ENCODE measurements around the gene ITGB1BP2. TPM values are rescaled to one million over a fixed set of nuclear protein-coding genes. Genes with fewer than 3 reads are reported as not detected.

ITGB1BP2 gene
- total RNA-seq, 1 experiment from 2014 or later, result 3.7 TPM

- H2AK5ac ChIP-seq (ENCODE audit: insufficient read length, low read length), result no peak overlapping the region
- peaks cover 70 to 94% (median 75%) of the 10 kb centered on the region in 3 experiments for H3K36me3 Mint-ChIP-seq (ENCODE audit: insufficient read depth in 1 of 3, low read depth in 3 of 3)
Observed at GRCh38 chrX:71296806-71297205, 4.7 kb upstream of the ITGB1BP2 start.

More at GRCh38 chrX:71296806-71297205, 4.7 kb upstream of the ITGB1BP2 start:
- H3K9me3 ChIP-seq (ENCODE audit: control insufficient read depth, low read depth, low read length), result peaks cover 14% of the 10 kb centered on the region
- H3K4me1 ChIP-seq (ENCODE audit: insufficient read depth, low read length), result no peaks in the 10 kb centered on the region
- no peak overlapping the region for H3T11ph ChIP-seq (ENCODE audit: low read length)
- H3K27me3 Mint-ChIP-seq (ENCODE audit: low read depth), result no peaks in the 10 kb centered on the region
- no peak overlapping the region for H2BK5ac ChIP-seq (ENCODE audit: insufficient read length, low read length)
- no peak overlapping the region for H2BK15ac ChIP-seq (ENCODE audit: low read depth, low read length)
- no peak overlapping the region for H2BK120ac ChIP-seq (ENCODE audit: low read depth, low read length, poor library complexity, severe bottlenecking)
- H3K4me3 Mint-ChIP-seq, result no peak overlapping the region
- H3K79me2 ChIP-seq (ENCODE audit: insufficient read depth, low read length), result no peaks in the 10 kb centered on the region
- no peaks in the 10 kb centered on the region for H3K79me1 ChIP-seq (ENCODE audit: insufficient read depth, low read depth, low read length, poor library complexity, severe bottlenecking)
- H3K4me1 Mint-ChIP-seq, result peaks cover 2 to 14% of the 10 kb centered on the region in 2 experiments; a peak in 3 of 4 replicates
- TF ChIP-seq CTCF (conservative IDR thresholded peaks at IDR 0.05), result no peak
- H3K27me3 ChIP-seq (ENCODE audit: insufficient read depth, low read length), result no peaks in the 10 kb centered on the region
- peaks cover 65 to 68% of the 10 kb centered on the region in 2 experiments for H3K9me3 Mint-ChIP-seq
- H3K9ac ChIP-seq (ENCODE audit: extremely low read depth, insufficient read length, low read length), result no peak overlapping the region
- no peak overlapping the region for H2BK20ac ChIP-seq (ENCODE audit: low read depth, low read length, poor library complexity, severe bottlenecking)
- no peak overlapping the region for H3K23ac ChIP-seq (ENCODE audit: insufficient read length, low read depth, low read length)
- no peaks in the 10 kb centered on the region for H3K23me2 ChIP-seq (ENCODE audit: insufficient read length, low read depth, low read length, poor library complexity, severe bottlenecking)
- no peak overlapping the region for H3K4me2 ChIP-seq (ENCODE audit: insufficient read depth, insufficient read length, low read length)
- no peaks in the 10 kb centered on the region for H4K20me1 ChIP-seq (ENCODE audit: control insufficient read depth, insufficient read depth, insufficient read length)
- no peak for DNase-seq
- H2BK12ac ChIP-seq (ENCODE audit: insufficient read length, low read depth, low read length), result no peak overlapping the region
- H4K91ac ChIP-seq (ENCODE audit: insufficient read length, low read depth, low read length), result no peak overlapping the region
- H3K18ac ChIP-seq (ENCODE audit: insufficient read length, low read depth, low read length), result no peak overlapping the region
- no peak overlapping the region for H3K56ac ChIP-seq (ENCODE audit: insufficient read length, low read depth, low read length)
- no peak overlapping the region for H2AFZ ChIP-seq (ENCODE audit: low read length)
- H3K4ac ChIP-seq (ENCODE audit: low read depth, low read length), result no peak overlapping the region
- no peak overlapping the region for H3K27ac ChIP-seq (ENCODE audit: insufficient read length, low read depth, low read length)
- H3K14ac ChIP-seq (ENCODE audit: insufficient read depth, low read length), result no peak overlapping the region
- no CpG with 5 or more reads among the region's 6 CpGs for WGBS (ENCODE audit: extremely low coverage, insufficient read length, low lambda C conversion rate)
- no peak overlapping the region for H4K8ac ChIP-seq (replicated peaks; ENCODE audit: insufficient read length, low read depth, low read length)
- no peak overlapping the region for H4K5ac ChIP-seq (ENCODE audit: insufficient read length, low read depth, low read length)
- H3K27ac Mint-ChIP-seq, result peak overlapping the region in 1 of 3 experiments; percentile 84; a peak in 2 of 7 replicates

Measured in H9 (cell line).